HG02973 (cell line): Measurements from ENCODE around the gene PSMD6.

ENCODE experiments used
- ATAC-seq: cut with Tn5 transposase; IDR thresholded peaks from one replicate; pipeline ENCODE4 v1.9.1; 2021; ENCODE audit warnings: moderate library complexity; ENCODE audit not compliant: unreplicated experiment

The PSMD6 gene

GRCh38 chr3:63980019-63980418 is 43.3 kb downstream of the PSMD6 start:
- no peak for ATAC-seq

DNA sequence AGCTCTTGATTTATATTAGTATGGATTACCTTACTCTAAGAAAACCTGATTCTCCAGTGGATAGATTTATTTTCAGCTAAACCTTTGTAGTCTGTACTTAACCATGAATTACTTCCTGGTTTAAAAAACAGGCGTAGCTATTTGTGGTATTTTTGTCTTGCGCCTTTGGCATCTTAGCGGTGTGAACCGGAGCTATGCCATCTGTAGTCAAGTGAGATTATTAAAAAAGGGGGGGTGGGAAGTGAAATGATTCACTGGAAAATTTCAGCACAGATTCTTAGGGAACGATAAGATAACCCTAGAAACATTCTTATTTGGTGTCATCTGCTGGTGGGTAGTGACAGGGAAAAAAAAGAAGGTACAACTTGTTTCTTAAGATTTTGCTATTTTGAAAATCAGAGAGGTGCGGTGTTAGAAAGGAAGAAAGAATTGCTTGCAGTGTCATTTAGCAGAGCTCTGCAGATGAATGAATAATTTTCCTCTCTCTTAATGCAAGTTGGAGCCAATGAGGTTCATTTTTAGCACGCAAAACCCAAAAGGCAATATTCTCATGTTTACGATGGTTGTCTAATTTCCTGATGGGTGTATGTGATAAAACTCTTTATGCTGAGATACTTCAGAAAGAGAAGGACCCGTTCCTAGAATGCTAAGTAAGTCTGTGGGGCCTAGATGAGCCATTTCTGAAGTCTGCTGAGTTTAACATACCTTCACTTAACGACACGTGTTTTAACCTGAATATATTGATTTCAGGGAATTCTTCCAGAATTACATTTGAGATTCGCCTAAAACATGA is 44.0 kb downstream of the PSMD6 start:
- no peak for ATAC-seq

- no peak for ATAC-seq
Observed at GRCh38 chr3:63977893-63978292, 45.4 kb downstream of the PSMD6 start.

- ATAC-seq: no peak
Observed at GRCh38 chr3:63976872-63977200, 46.5 kb downstream of the PSMD6 start.

DNA sequence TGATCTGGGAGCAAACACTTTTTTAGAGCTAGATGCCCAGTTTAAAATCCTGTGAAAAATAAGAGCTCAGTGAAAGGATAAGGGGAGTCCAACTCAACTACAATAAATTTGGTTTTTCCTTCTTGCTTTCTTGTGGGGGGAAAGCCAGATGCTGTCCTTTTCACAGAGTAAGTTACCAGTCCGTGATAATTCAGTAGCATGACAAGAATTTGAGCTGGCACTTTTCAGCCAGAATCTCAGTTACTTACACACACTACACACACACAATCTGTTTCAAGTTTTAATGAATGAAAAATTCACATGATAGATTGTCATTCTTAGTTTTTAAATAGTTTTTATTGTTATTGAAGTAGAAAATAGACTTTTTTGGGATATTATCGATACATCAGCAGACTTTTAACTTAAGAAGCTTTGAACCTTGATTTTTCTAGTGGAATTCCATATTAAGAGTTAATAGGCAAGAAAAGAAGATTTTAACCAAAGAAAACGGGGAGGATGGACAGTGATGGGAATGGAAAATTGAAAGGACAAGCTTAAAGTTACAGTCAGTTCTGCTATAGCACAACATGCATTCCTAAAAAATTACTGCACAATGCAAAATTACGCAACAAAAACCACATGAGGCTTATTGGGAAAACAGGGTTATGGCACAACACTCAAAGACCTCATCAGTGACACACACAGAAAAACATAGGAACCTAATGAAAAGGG is 47.0 kb downstream of the PSMD6 start:
- no peak for ATAC-seq

DNA sequence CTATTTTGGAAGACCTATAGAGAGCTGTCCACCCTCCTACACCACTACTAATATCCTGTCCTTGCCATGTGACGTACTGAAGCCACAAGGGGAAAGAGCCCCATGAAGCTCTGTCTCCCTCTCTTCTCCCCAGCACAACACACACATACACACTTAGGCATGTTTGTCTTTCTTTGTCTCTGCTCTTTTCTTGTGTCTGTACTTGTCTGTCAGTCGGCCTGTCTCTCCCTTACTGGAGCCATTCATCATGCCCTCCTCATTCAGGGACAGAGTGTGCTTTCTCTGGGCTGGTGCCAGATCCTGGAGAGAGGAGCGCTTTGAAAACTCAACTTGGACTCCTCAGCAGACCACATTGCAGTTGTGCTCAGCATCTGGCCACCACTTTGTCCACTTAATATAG is 47.6 kb downstream of the PSMD6 start:
- no peak for ATAC-seq

- ATAC-seq: no peak
Observed at GRCh38 chr3:63974451-63974850, 48.8 kb downstream of the PSMD6 start.

DNA sequence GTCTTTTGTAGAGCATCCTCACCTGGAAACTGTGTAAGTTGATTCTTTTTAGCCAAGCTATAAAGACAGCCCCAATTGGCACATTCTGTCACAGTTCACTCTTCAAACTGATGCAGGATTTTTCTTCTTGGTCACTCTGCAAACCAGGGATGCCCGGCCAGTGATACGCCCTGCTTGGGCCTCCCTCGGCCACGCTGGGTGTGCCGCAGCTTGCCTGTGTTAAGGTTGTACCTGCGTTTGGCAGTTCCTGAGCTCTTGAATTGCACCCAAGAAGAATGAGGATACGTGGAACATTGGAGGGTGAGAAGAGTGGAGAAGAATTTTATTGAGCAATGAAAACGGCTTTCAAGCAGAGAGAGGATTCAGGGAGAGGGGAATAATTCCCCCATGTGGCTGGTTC is 49.9 kb downstream of the PSMD6 start:
- no peak for ATAC-seq

DNA sequence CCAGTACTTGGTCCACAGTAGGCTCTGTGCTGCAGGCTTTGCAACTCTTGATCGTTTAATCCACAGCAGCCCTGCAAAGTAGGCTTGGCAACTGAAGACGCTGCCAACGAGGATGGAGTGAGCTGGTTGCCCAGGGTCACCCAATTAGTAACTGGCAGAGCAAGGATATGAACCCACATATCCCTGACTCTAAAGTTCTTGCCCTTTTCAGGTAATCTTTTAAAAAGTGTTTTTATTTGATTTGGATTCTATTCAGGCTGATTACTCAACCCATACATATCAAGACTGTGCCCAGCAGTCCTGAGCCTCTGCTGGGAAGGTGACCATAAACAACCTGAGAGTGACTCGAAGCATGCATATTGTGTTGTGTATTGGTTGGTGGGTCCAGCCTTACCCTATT is 50.3 kb downstream of the PSMD6 start:
- ATAC-seq: no peak

- ATAC-seq: no peak
Observed at GRCh38 chr3:63972196-63972595, 51.1 kb downstream of the PSMD6 start.

- no peak for ATAC-seq
Observed at GRCh38 chr3:63970631-63971475, 52.4 kb downstream of the PSMD6 start.

DNA sequence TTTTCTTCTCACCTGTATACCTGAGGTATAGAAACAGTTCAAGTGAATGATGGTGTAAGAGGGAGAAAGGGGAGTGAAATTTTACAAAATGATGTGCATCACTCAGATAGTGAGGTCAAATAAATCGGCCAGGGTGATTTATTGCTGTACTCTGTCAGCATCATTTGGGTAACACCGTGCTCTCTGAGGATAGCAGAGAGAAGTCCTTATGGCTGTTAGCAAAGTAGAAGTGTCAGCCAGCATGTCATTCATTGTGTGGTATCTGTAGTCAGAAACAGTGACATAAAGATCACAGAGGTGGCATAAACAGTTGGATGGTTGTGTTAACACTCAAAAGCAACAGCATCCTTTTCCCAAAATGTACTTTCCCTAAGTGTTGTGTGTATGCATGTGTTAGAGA is 53.4 kb downstream of the PSMD6 start:
- ATAC-seq: no peak

GRCh38 chr3:63968612-63969350 is 54.5 kb downstream of the PSMD6 start:
- ATAC-seq: no peak

GRCh38 chr3:63967675-63968611 is 55.4 kb downstream of the PSMD6 start:
- peak; percentile 47 for ATAC-seq

GRCh38 chr3:63966871-63967270 is 56.4 kb downstream of the PSMD6 start:
- no peak for ATAC-seq

GRCh38 chr3:63966007-63966406 is 57.3 kb downstream of the PSMD6 start:
- no peak for ATAC-seq

GRCh38 chr3:63964681-63965485 is 58.4 kb downstream of the PSMD6 start:
- no peak for ATAC-seq

DNA sequence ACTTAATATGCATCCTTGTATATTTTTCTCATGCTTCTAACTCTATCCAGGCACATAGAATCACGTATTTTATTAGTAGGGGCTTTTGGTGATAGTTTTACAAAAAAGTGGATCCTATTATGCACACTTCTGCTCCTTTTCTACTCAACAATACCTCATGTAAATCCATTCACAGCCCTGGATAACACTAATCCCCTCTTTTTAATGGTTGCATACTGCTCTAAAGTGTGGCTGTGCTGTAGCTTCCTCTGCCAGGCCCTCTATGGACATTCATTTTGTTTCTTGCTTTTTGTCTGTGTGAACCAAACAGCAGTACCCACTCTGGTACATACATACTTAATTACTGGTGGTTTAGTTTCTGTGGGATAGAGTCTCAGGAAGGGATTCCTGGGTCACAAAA is 59.8 kb downstream of the PSMD6 start:
- ATAC-seq: no peak

GRCh38 chr3:63961891-63962290 is 61.4 kb downstream of the PSMD6 start:
- peak; percentile 78 for ATAC-seq
